Measurements from ENCODE around the gene PLIN1. TPM values are rescaled to one million over a fixed set of nuclear protein-coding genes. Genes with fewer than 3 reads are reported as not detected.

Gene PLIN1
- total and polyA plus RNA-seq, 2 donors (not counting 1 experiment from before 2014, with no cell fraction given) = 0.02 to 0.50 TPM

- TF ChIP-seq, protein P1, sequence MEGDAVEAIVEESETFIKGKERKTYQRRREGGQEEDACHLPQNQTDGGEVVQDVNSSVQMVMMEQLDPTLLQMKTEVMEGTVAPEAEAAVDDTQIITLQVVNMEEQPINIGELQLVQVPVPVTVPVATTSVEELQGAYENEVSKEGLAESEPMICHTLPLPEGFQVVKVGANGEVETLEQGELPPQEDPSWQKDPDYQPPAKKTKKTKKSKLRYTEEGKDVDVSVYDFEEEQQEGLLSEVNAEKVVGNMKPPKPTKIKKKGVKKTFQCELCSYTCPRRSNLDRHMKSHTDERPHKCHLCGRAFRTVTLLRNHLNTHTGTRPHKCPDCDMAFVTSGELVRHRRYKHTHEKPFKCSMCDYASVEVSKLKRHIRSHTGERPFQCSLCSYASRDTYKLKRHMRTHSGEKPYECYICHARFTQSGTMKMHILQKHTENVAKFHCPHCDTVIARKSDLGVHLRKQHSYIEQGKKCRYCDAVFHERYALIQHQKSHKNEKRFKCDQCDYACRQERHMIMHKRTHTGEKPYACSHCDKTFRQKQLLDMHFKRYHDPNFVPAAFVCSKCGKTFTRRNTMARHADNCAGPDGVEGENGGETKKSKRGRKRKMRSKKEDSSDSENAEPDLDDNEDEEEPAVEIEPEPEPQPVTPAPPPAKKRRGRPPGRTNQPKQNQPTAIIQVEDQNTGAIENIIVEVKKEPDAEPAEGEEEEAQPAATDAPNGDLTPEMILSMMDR (conservative IDR thresholded peaks at IDR 0.05 in 1 of 2, IDR thresholded peaks at IDR 0.05 in 1 of 2; ENCODE audit: low read depth in 1 of 2, low read length in 2 of 2) = no peak
- TF ChIP-seq EZH2 (IDR thresholded peaks at IDR 0.05; ENCODE audit: low read length, missing control alignments) = no peak
- Histone ChIP-seq H2AFZ (ENCODE audit: low read length) (no peak overlapping the region), H3K9me3 (ENCODE audit: control insufficient read depth, insufficient read depth, low read depth, low read length) (no peaks in the 10 kb centered on the region), H3K4me1 (ENCODE audit: control insufficient read depth, extremely low read depth, insufficient read depth, low read length) (no peaks in the 10 kb centered on the region), H4K20me1 (ENCODE audit: control insufficient read depth, extremely low read depth, insufficient read depth, low read length) (no peaks in the 10 kb centered on the region), H3K79me2 (ENCODE audit: control insufficient read depth, insufficient read depth, low read length) (no peaks in the 10 kb centered on the region), H3K4me2 (ENCODE audit: extremely low read depth, insufficient read depth, low read length) (no peak overlapping the region), H3K36me3 (ENCODE audit: control insufficient read depth, insufficient read depth, low read length) (peaks cover 21% of the 10 kb centered on the region), H3K4me3 (replicated peaks in 1 of 4; ENCODE audit: control extremely low read depth in 1 of 4, insufficient read depth in 1 of 4, low read depth in 3 of 4, low read length in 4 of 4) (no peak overlapping the region), H3K27ac (ENCODE audit: insufficient read depth, low read length) (no peak overlapping the region), H3K27me3 (ENCODE audit: control insufficient read depth, insufficient read depth, low read length) (no peaks in the 10 kb centered on the region), H3K9ac (ENCODE audit: insufficient read depth, low read length) (no peak overlapping the region)
- DNase-seq (ENCODE audit: low read depth in 2 of 2) = no peak
These were observed 56.0 kb downstream of the PLIN1 start for GRCh38 chr15:89623165-89623564.

GRCh38 chr15:89621547-89621946 lies 57.6 kb downstream of the PLIN1 start:
- Histone ChIP-seq H3K27me3 (ENCODE audit: control insufficient read depth, insufficient read depth, low read length) (no peaks in the 10 kb centered on the region), H3K4me3 (replicated peaks in 1 of 4; ENCODE audit: control extremely low read depth in 1 of 4, insufficient read depth in 1 of 4, low read depth in 3 of 4, low read length in 4 of 4) (no peak overlapping the region), H3K79me2 (ENCODE audit: control insufficient read depth, insufficient read depth, low read length) (no peaks in the 10 kb centered on the region), H3K27ac (ENCODE audit: insufficient read depth, low read length) (no peak overlapping the region), H4K20me1 (ENCODE audit: control insufficient read depth, extremely low read depth, insufficient read depth, low read length) (no peaks in the 10 kb centered on the region), H3K9me3 (ENCODE audit: control insufficient read depth, insufficient read depth, low read depth, low read length) (no peaks in the 10 kb centered on the region), H3K9ac (ENCODE audit: insufficient read depth, low read length) (no peak overlapping the region), H3K4me1 (ENCODE audit: control insufficient read depth, extremely low read depth, insufficient read depth, low read length) (no peaks in the 10 kb centered on the region), H3K36me3 (ENCODE audit: control insufficient read depth, insufficient read depth, low read length) (peaks cover 19% of the 10 kb centered on the region), H3K4me2 (ENCODE audit: extremely low read depth, insufficient read depth, low read length) (no peak overlapping the region), H2AFZ (ENCODE audit: low read length) (no peak overlapping the region)
- TF ChIP-seq EZH2 (IDR thresholded peaks at IDR 0.05; ENCODE audit: low read length, missing control alignments) = no peak
- TF ChIP-seq, protein P1 (conservative IDR thresholded peaks at IDR 0.05 in 1 of 2, IDR thresholded peaks at IDR 0.05 in 1 of 2; ENCODE audit: low read depth in 1 of 2, low read length in 2 of 2) = no peak
- DNase-seq (ENCODE audit: low read depth in 2 of 2) = no peak

DNA sequence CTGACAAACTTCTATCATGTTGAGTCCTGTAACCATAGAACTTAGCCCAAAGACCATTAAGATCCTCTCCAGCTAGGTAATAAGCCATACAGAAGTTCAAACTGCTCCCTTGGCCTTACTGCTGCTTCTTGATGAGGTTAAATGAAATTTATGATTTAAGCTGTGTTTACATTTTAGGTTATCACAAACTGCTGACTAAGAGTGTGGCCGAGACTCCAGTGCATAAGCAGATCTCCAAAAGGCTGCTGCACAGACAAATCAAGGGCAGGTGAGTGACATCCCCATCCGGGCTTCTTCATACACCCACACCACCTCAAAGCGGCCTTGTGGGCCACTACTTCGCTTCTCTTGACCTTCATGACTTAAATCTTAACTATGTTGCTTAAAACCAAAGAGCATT lies 62.9 kb downstream of the PLIN1 start:
- no peak overlapping the region for H3K4me2 ChIP-seq (ENCODE audit: extremely low read depth, insufficient read depth, low read length)
- no peaks in the 10 kb centered on the region for H3K4me1 ChIP-seq (ENCODE audit: control insufficient read depth, extremely low read depth, insufficient read depth, low read length)
- H3K27ac ChIP-seq (ENCODE audit: insufficient read depth, low read length) = no peak overlapping the region
- no peak for TF ChIP-seq EZH2 (IDR thresholded peaks at IDR 0.05; ENCODE audit: low read length, missing control alignments)
- TF ChIP-seq, protein P1 (conservative IDR thresholded peaks at IDR 0.05 in 1 of 2, IDR thresholded peaks at IDR 0.05 in 1 of 2; ENCODE audit: low read depth in 1 of 2, low read length in 2 of 2) = no peak
- no peaks in the 10 kb centered on the region for H3K9me3 ChIP-seq (ENCODE audit: control insufficient read depth, insufficient read depth, low read depth, low read length)
- no peak overlapping the region for H3K4me3 ChIP-seq (replicated peaks in 1 of 4; ENCODE audit: control extremely low read depth in 1 of 4, insufficient read depth in 1 of 4, low read depth in 3 of 4, low read length in 4 of 4)
- peaks cover 2% of the 10 kb centered on the region for H3K36me3 ChIP-seq (ENCODE audit: control insufficient read depth, insufficient read depth, low read length)
- H3K9ac ChIP-seq (ENCODE audit: insufficient read depth, low read length) = no peak overlapping the region
- H3K79me2 ChIP-seq (ENCODE audit: control insufficient read depth, insufficient read depth, low read length) = no peaks in the 10 kb centered on the region
- H4K20me1 ChIP-seq (ENCODE audit: control insufficient read depth, extremely low read depth, insufficient read depth, low read length) = no peaks in the 10 kb centered on the region
- no peaks in the 10 kb centered on the region for H3K27me3 ChIP-seq (ENCODE audit: control insufficient read depth, insufficient read depth, low read length)
- no peak for DNase-seq (ENCODE audit: low read depth in 2 of 2)
- no peak overlapping the region for H2AFZ ChIP-seq (ENCODE audit: low read length)
